ENCODE data around the gene PRRT2. TPM values are rescaled to one million over a fixed set of nuclear protein-coding genes. Genes with fewer than 3 reads are reported as not detected.
"Not testable (repeated sequence)": the region's sequence is repeated elsewhere in the genome, so short reads cannot be mapped to it uniquely, and the experiment has no call there.

The PRRT2 gene
- total RNA-seq, 4 donors from 2014 or later: 4.2 to 13.5 (median 6.0) TPM

GRCh38 chr16:29825145-29826044, 13.4 kb downstream of the PRRT2 start:
- peak; percentile 66 for ATAC-seq
- peak; percentile 28 for TF ChIP-seq POLR2AphosphoS5 (IDR thresholded peaks at IDR 0.05)
- TF ChIP-seq CTCF (IDR thresholded peaks at IDR 0.05): no peak
- Histone ChIP-seq H3K9me3 (no peaks in the 10 kb centered on the region), H3K27ac (peak overlapping the region in 3 of 4 donors; percentile 75 to 80 (median 78)), H3K36me3 (peaks cover 0 to 9% of the 10 kb centered on the region in 2 donors), H3K4me3 (peak overlapping the region in 1 of 2 donors; percentile 16), H3K4me1 (peaks cover 0 to 92% (median 44%) of the 10 kb centered on the region in 3 donors), H3K27me3 (no peaks in the 10 kb centered on the region)
- 31 to 67% methylated on average over 1 to 6 of the region's 10 CpGs for WGBS, 2 donors (ENCODE audit: low coverage in 1 of 2)

- TF ChIP-seq POLR2AphosphoS5 (IDR thresholded peaks at IDR 0.05) (no peak), POLR2A (IDR thresholded peaks at IDR 0.05) (no peak), EP300 (IDR thresholded peaks at IDR 0.05) (no peak), CTCF (IDR thresholded peaks at IDR 0.05) (no peak)
- peaks cover 0 to 85% (median 42%) of the 10 kb centered on the region in 3 donors for H3K4me1 ChIP-seq
These were observed 14.3 kb downstream of the PRRT2 start for GRCh38 chr16:29826342-29826695.

GRCh38 chr16:29830774-29831173, 18.8 kb downstream of the PRRT2 start:
- 63 to 89% methylated on average over 2 of the region's 11 CpGs for WGBS, 2 donors (ENCODE audit: low coverage in 1 of 2)
- TF ChIP-seq POLR2AphosphoS5 (IDR thresholded peaks at IDR 0.05) (no peak), POLR2A (IDR thresholded peaks at IDR 0.05) (no peak), EP300 (IDR thresholded peaks at IDR 0.05) (no peak), CTCF (IDR thresholded peaks at IDR 0.05) (no peak)

More at GRCh38 chr16:29826342-29826695, 14.3 kb downstream of the PRRT2 start:
- Histone ChIP-seq H3K4me3 (no peak overlapping the region), H3K27me3 (no peaks in the 10 kb centered on the region), H3K9me3 (no peaks in the 10 kb centered on the region), H3K27ac (peak overlapping the region in 3 of 4 donors; percentile 75 to 80 (median 78)), H3K36me3 (peaks cover 0 to 18% of the 10 kb centered on the region in 2 donors)
- no peak for ATAC-seq
- 92 to 100% methylated on average over 2 to 5 of the region's 8 CpGs for WGBS, 2 donors (ENCODE audit: low coverage in 1 of 2)

GRCh38 chr16:29831490-29831889, 19.5 kb downstream of the PRRT2 start:
- Histone ChIP-seq H3K4me1 (peaks cover 0 to 33% (median 0%) of the 10 kb centered on the region in 3 donors), H3K27ac (no peak overlapping the region), H3K9me3 (no peaks in the 10 kb centered on the region), H3K4me3 (no peak overlapping the region), H3K36me3 (peaks cover 0 to 70% of the 10 kb centered on the region in 2 donors), H3K27me3 (no peaks in the 10 kb centered on the region)
- TF ChIP-seq POLR2AphosphoS5 (IDR thresholded peaks at IDR 0.05) (no peak), EP300 (IDR thresholded peaks at IDR 0.05) (no peak), CTCF (IDR thresholded peaks at IDR 0.05) (no peak), POLR2A (IDR thresholded peaks at IDR 0.05) (no peak)
- WGBS, 2 donors (ENCODE audit: low coverage in 1 of 2): 87% methylated on average over 2 of the region's 2 CpGs; no CpG with 5 or more reads in 1 of the 2 donors
- no peak for ATAC-seq

More at GRCh38 chr16:29830774-29831173, 18.8 kb downstream of the PRRT2 start:
- Histone ChIP-seq H3K4me3 (no peak overlapping the region), H3K27ac (no peak overlapping the region), H3K9me3 (no peaks in the 10 kb centered on the region), H3K27me3 (no peaks in the 10 kb centered on the region), H3K36me3 (peaks cover 0 to 63% of the 10 kb centered on the region in 2 donors), H3K4me1 (peaks cover 0 to 40% (median 4%) of the 10 kb centered on the region in 3 donors)
- ATAC-seq: no peak

GRCh38 chr16:29833219-29833618, 21.2 kb downstream of the PRRT2 start:
- H3K9me3 ChIP-seq, H3K4me3 ChIP-seq, ATAC-seq, H3K27ac ChIP-seq, H3K27me3 ChIP-seq: not testable (repeated sequence)
- peaks cover 0 to 18% (median 0%) of the 10 kb centered on the region in 3 donors for H3K4me1 ChIP-seq
- peaks cover 0 to 87% of the 10 kb centered on the region in 2 donors for H3K36me3 ChIP-seq
- WGBS, 2 donors (ENCODE audit: low coverage in 1 of 2): 100% methylated on average over 1 of the region's 4 CpGs; no CpG with 5 or more reads in 1 of the 2 donors

Measured in gastroesophageal sphincter (tissue), 4 donors.